Tibial nerve (tissue), 4 donors: ENCODE measurements around the gene PEX26. TPM values are rescaled to one million over a fixed set of nuclear protein-coding genes. Genes with fewer than 3 reads are reported as not detected.

Experiments used
- DNase-seq, 2 donors: peaks; one replicate each; pipeline ENCODE4 v3.0.0-alpha.2; 2019; ENCODE audit warnings: low spot score in 2 of 2
- H3K27ac ChIP-seq, 4 donors: fragments of 200-600 bp; sonication (generic) in 3 of 4; one replicate each; pipeline ENCODE4 v1.5.1; 2017 to 2019; ENCODE audit warnings: mild to moderate bottlenecking in 1 of 4
- H3K27me3 ChIP-seq, 2 donors: fragments of 200-600 bp; sonication (generic) in 1 of 2; one replicate each; pipeline versions ENCODE4 v1.5.1 to v1.6.0; 2017 to 2019
- H3K36me3 ChIP-seq, 3 donors: fragments of 200-600 bp; sonication (generic); one replicate each; pipeline ENCODE4 v1.5.1; 2018 to 2019
- H3K4me1 ChIP-seq, 4 donors: fragments of 200-600 bp; sonication (generic) in 3 of 4; one replicate each; pipeline ENCODE4 v1.5.1; 2017 to 2019
- H3K4me3 ChIP-seq, 4 donors: fragments of 200-600 bp; sonication (generic) in 3 of 4; one replicate each; pipeline ENCODE4 v1.5.1; 2017 to 2019; ENCODE audit warnings: mild to moderate bottlenecking in 1 of 4, moderate library complexity in 1 of 4
- H3K9me3 ChIP-seq, 4 donors: fragments of 200-600 bp; sonication (generic) in 3 of 4; one replicate each; pipeline ENCODE4 v1.5.1; 2017 to 2019
- CTCF ChIP-seq, 5 experiments: fragments of 200-600 bp in 3 of 5; fragments of 450-650 bp in 2 of 5; sonication (generic) in 3 of 5; IDR thresholded peaks; one replicate each; pipeline ENCODE4 v1.5.1; 2016 to 2019; ENCODE audit warnings: antibody characterized with exemption in 5 of 5, mild to moderate bottlenecking in 3 of 5, moderate library complexity in 2 of 5
- EP300 ChIP-seq, 2 donors: sonication (generic); formaldehyde crosslinking; IDR thresholded peaks; one replicate each; pipeline ENCODE4 v1.6.1; 2017; ENCODE audit warnings: antibody characterized with exemption in 2 of 2, mild to moderate bottlenecking in 1 of 2
- POLR2A ChIP-seq, 2 donors: fragments of 450-650 bp; IDR thresholded peaks; one replicate each; pipeline ENCODE4 v1.6.1; 2017; ENCODE audit warnings: antibody characterized with exemption in 2 of 2, mild to moderate bottlenecking in 2 of 2, moderate library complexity in 2 of 2
- WGBS, 2 donors: methylation state at CpG; one replicate each; pipeline ENCODE4 v1.1.5; 2018; 5-methylcytosine and 5-hydroxymethylcytosine counted together
- total RNA-seq, 4 donors: library from RNA; depleted of rRNA; stranded (reverse); fragments of >200 nt; gene quantifications; one replicate each; pipeline ENCODE4 v1.1.0, GENCODE V29; 2016

The PEX26 gene
- total RNA-seq, 4 donors from 2014 or later = 15.3 to 36.3 (median 29.4) TPM

- Histone ChIP-seq H3K27me3 (no peaks in the 10 kb centered on the region), H3K4me1 (peaks cover 0 to 28% (median 23%) of the 10 kb centered on the region in 4 donors), H3K4me3 (no peak overlapping the region), H3K27ac (peak overlapping the region; percentile 10 to 86 (median 81)), H3K36me3 (no peaks in the 10 kb centered on the region), H3K9me3 (no peaks in the 10 kb centered on the region)
- WGBS, 2 donors = 85 to 88% methylated on average over 7 of the region's 7 CpGs
- DNase-seq = no peak
- no peak for TF ChIP-seq EP300 (IDR thresholded peaks at IDR 0.05)
- TF ChIP-seq CTCF (IDR thresholded peaks at IDR 0.05) = no peak
- no peak for TF ChIP-seq POLR2A (IDR thresholded peaks at IDR 0.05)
Observed at GRCh38 chr22:18055619-18056160, 22.1 kb upstream of the PEX26 start.

GRCh38 chr22:18056161-18056666 is 21.6 kb upstream of the PEX26 start:
- no peaks in the 10 kb centered on the region for H3K36me3 ChIP-seq
- peak overlapping the region; percentile 10 to 86 (median 81) for H3K27ac ChIP-seq
- 21 to 39% methylated on average over 3 to 4 of the region's 4 CpGs for WGBS, 2 donors
- H3K27me3 ChIP-seq = no peaks in the 10 kb centered on the region
- H3K4me1 ChIP-seq = peaks cover 0 to 28% (median 25%) of the 10 kb centered on the region in 4 donors
- no peak for DNase-seq
- TF ChIP-seq CTCF (IDR thresholded peaks at IDR 0.05) = no peak
- peak in 1 of 2 donors; percentile 29 for TF ChIP-seq EP300 (IDR thresholded peaks at IDR 0.05)
- no peaks in the 10 kb centered on the region for H3K9me3 ChIP-seq
- no peak overlapping the region for H3K4me3 ChIP-seq

GRCh38 chr22:18056807-18057474 is 20.8 kb upstream of the PEX26 start:
- no peaks in the 10 kb centered on the region for H3K27me3 ChIP-seq
- H3K4me1 ChIP-seq = peaks cover 0 to 28% (median 25%) of the 10 kb centered on the region in 4 donors
- no peak for TF ChIP-seq EP300 (IDR thresholded peaks at IDR 0.05)
- no peak for TF ChIP-seq CTCF (IDR thresholded peaks at IDR 0.05)
- TF ChIP-seq POLR2A (IDR thresholded peaks at IDR 0.05) = no peak
- H3K9me3 ChIP-seq = no peaks in the 10 kb centered on the region
- peak overlapping the region; percentile 10 to 86 (median 81) for H3K27ac ChIP-seq
- H3K4me3 ChIP-seq = no peak overlapping the region
- no peak for DNase-seq
- WGBS, 2 donors = 85 to 86% methylated on average over 10 of the region's 10 CpGs
- H3K36me3 ChIP-seq = no peaks in the 10 kb centered on the region

DNA sequence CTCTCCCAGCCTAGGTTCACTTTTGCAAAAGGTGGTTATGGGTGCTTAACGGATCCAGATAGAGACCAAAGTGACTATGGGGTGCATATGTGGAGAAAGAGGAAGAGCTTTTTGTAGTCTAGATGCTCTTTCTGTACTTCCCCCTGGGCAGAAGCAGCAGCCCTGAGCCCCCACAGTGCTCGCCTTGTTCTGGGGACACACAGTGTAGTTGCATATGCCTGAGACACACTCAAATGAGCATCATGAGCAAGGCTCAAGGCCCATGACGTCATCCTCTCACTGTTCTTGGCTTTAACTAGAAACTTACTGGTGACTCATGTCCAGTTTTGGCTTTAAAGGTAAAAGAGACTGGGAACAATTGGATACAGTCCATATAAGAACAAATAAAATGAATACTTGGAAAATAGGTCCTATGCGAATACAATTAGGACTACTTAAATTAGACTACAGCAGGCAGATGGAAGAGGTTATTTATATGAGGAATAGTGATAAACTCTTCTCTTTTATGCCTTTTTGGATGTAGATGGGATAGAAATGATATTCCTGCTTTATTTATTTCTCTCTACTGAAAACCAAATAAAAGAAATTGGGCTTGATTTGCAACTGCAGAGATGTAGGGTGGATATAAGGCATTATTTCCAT is 20.1 kb upstream of the PEX26 start:
- H3K36me3 ChIP-seq = no peaks in the 10 kb centered on the region
- no peak overlapping the region for H3K4me3 ChIP-seq
- WGBS, 2 donors = 60 to 66% methylated on average over 4 of the region's 4 CpGs
- no peaks in the 10 kb centered on the region for H3K27me3 ChIP-seq
- no peaks in the 10 kb centered on the region for H3K9me3 ChIP-seq
- H3K27ac ChIP-seq = peak overlapping the region in 3 of 4 donors; percentile 78 to 86 (median 84)
- peaks cover 0 to 28% (median 25%) of the 10 kb centered on the region in 4 donors for H3K4me1 ChIP-seq
- TF ChIP-seq EP300 (IDR thresholded peaks at IDR 0.05) (no peak), CTCF (IDR thresholded peaks at IDR 0.05) (no peak), POLR2A (IDR thresholded peaks at IDR 0.05) (no peak)
- DNase-seq = peak; percentile 60 to 85
